GM18867 (cell line): ENCODE measurements around the gene CCDC88C.

Experiments used
- ATAC-seq: cut with Tn5 transposase; IDR thresholded peaks from one replicate; pipeline ENCODE4 v1.9.1; 2021; ENCODE audit warnings: mild to moderate bottlenecking, moderate library complexity; ENCODE audit not compliant: unreplicated experiment

Gene CCDC88C

DNA sequence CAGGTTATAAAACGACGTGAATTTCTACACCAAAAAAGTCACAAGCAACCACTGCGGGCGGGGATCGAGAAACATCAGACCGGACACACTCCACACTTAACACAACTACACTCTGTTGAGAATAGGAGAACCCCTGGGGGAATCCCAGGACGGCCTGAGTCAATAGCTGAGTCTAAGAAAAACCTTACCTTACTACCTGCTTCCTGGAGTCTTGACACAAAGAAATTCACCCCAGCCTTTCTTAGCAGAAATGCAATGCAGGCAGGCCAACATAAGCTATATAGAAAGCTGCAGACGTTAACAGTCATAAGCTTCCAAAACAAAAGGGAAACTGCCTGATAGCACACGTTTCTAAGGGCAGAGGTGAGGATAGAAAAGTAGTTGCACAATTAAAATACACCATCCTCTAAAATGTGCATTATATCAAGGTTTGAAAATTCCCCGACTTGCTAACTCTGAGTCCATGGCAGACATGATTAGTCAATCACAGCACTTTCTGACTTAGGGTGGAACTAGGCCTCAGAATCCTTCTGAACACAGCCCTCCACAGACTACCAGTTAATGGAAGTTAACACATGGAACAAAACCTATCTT, 68.0 kb downstream of the CCDC88C start:
- peak; percentile 47 for ATAC-seq

DNA sequence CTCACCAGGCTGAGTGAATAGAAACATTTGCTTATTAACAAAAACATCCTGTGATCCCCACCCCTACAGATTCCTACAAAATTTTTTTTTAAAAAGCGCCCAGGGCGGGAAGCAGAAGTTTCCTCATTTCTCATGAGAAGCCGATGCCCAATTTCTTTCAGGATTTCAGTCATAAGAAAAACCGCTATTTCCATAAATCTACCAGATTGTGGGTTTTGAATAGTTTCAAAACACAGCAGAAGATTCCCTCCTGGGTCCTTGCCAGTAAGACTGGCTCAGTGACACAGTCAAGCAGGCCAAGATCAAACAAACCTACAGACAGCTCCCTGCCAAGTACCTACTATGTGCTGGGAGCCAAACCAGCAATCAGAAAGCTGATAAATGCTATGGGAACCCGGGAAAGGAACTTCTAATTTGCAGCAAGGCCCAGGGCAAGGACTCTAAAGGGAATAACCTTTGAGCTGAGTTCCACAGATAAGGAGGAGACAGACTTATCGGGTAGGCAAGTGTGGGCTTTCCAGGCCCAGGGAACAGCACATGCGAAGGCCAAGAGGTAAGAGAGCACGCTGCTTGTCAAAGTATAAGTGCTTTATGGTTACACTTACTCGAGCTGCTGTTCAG, 68.7 kb downstream of the CCDC88C start:
- no peak for ATAC-seq

GRCh38 chr14:91346838-91347173, 70.8 kb downstream of the CCDC88C start:
- no peak for ATAC-seq

DNA sequence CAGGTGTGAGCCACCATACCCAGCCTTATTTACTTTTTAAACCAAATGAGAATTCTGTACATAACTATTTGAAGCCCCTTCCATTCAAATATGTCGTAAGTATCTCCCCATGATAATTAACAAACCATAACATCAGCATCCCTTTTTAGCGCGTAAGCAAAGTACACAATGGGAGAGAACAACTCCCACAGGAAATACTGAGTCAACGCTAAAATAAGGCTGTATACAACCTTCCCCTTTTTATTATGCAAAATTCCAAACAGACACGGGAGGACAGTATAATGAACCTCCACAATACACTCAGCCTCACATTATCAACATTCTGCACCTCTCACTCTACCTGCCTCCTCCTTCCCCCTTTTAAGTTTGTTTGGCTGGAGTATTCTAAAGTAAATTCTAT, 73.5 kb downstream of the CCDC88C start:
- no peak for ATAC-seq

DNA sequence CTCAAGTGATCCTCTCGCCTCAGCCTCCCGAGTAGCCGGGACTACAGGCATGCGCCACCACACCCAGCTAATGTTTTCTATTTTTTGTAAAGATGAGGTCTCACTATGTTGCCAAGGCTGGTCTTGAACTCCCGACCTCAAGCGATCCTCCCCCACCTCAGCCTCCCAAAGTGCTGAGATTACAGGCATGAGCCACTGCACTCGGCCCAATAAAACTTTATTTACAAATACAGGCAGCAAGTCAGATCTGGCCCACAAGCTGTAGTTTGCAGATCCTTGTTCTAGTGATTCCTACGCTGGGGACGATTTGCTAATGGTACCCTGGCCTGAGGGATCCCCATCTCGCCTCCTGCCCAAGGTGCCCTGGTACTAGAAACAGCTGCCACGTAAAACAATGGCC, 74.6 kb downstream of the CCDC88C start:
- no peak for ATAC-seq

- no peak for ATAC-seq
These were observed 75.3 kb downstream of the CCDC88C start for GRCh38 chr14:91342206-91342760.

GRCh38 chr14:91341751-91342154, 75.9 kb downstream of the CCDC88C start:
- ATAC-seq: no peak

GRCh38 chr14:91341334-91341733, 76.3 kb downstream of the CCDC88C start:
- no peak for ATAC-seq

DNA sequence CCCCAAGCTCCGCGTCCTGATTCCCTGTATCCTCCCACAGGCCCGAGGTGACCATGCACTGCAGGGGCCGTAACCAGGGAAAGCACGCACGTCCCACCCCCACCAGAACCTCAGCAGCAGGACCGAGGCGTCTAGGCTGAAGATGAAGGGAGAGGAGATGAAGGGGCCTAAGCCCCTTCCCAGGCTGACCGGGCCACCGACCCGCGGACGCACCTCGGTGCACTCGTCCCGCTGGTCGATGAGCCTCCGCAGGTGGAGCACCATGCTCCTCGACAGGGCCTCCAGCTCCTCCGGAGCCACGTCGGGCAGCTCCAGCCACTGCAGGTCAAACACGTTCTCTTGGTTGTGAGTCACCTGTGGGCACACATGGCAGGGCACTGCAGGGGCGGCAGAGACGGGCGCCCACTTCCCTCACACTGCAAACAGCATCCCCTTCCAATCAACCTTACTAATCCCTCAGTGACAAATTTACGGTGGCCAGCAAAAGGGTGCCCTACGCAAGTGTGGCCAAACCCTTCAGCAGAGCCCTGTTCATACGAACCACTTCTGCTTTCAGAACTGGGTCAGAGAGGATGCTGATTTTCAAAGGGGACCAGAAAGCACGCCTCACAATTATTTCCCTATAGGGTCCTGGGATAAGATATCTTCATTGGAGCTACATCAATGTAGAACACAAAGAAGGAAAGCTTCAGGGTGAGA, 77.8 kb downstream of the CCDC88C start:
- ATAC-seq: no peak

DNA sequence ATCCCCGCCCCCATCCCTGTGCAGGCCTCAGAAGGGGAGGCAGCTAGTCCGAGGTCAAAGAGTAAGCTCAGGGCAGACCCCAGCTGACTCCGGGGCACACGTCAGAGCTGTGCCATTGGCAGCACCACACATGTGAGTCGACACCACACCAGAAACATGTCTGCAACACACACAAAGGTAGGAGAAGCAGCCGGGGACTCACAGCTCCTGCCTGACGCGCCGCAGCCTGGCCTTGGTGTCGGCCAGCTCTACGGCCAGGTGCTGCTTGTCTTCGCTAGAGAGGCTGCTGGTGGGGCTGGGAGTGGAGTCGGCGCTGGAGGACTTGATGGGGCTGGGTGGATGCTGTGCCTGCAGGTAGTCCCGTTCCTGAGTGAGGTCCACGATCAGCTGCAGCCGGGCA, 78.5 kb downstream of the CCDC88C start:
- ATAC-seq: no peak

DNA sequence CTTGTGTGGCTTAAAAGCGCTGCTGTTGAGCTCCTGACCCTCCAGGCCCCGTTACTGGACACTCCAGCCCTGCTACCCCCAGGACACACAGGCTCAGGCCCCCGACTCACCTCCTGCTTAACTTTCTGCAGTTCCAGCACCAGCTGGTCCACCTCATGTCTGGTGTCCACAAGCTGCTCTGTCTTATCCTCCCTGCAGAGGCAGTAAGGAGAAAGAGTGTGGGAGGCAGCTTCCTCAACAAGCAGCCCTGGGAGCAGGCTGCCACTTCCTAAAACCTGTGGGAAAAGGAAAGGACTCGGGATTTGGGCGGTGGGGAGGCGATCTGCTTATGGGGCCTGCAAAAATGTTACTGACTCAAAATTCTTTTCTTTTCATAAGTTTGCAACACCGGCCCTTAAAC, 79.2 kb downstream of the CCDC88C start:
- ATAC-seq: no peak

- no peak for ATAC-seq
These were observed 79.8 kb downstream of the CCDC88C start for GRCh38 chr14:91337699-91338335.

DNA sequence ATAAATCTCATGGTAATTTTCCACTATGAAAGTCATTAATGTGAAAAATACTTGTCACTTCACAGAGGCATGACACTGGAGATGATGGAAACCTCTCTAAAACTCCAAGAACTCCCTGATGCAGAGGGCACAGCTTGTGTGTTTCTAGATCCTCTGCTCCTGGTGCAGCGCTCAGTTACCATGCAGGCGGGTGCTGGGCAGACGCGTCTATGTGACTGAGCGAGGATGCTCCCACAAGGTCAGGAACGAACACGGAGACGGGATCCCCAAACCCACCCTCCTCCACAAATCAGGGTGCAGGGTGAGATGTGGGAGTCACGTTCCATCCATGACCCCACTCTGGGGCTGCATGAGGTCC, 81.5 kb downstream of the CCDC88C start:
- no peak for ATAC-seq

DNA sequence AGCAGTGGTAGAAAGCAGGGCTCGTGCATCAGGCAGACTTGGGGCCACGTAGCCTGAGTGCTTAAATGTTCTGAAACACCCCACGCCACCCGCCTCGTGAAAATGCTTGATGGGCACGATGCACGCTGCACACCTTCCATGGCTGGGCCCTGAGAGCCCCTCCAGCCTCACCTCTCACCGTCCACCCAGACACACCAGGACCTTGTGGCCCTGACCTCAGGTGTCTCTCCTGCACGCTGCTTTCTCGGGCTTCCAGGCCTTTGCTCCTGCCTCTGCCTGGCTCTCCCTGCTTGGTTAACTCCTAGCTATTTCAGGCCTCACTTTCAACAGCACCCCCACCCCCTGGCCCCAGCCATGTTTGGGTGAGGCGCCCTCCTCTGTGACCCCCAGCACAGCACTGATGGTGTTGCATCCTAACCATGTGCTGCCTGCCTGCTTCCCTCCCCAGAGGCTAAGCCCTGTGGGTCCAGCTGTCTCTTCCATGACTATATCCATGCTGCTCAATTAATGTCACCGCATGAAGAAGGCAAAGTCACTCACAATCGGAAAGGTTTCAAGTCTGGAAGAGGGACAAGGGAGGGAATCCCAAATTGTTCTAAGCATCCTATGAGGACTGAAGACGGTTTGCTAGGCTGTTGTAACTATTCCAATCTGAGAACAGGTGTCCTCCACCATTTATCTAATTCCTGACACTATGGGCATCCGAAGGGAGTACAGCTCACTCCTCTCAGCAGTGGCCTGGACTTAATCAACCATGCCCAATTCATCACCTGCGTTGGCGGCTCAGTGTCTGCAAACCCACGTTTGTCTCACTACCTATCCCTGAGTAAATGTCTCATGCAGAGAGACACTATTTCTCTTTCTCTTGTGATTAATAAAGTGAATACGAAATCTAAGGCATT, 82.2 kb downstream of the CCDC88C start:
- ATAC-seq: no peak

DNA sequence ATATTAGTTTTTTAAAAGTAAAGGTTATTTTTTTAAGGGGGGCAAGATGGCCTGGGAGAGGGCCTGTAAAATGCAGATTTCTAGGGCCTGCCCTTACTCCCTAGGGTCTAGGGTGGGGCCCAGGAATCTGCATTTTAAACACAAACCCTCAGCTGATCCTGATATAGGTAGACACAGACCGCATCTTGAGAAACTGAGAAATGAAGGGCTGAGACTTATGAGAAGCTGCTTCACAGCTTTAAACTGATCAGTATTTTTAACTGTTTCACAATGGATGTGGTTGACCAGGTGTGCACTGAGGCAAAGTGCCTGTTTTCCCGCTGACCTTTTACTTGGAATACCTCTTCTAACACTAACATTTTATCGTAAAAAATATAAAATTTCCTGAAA, 84.0 kb downstream of the CCDC88C start:
- ATAC-seq: peak; percentile 58

DNA sequence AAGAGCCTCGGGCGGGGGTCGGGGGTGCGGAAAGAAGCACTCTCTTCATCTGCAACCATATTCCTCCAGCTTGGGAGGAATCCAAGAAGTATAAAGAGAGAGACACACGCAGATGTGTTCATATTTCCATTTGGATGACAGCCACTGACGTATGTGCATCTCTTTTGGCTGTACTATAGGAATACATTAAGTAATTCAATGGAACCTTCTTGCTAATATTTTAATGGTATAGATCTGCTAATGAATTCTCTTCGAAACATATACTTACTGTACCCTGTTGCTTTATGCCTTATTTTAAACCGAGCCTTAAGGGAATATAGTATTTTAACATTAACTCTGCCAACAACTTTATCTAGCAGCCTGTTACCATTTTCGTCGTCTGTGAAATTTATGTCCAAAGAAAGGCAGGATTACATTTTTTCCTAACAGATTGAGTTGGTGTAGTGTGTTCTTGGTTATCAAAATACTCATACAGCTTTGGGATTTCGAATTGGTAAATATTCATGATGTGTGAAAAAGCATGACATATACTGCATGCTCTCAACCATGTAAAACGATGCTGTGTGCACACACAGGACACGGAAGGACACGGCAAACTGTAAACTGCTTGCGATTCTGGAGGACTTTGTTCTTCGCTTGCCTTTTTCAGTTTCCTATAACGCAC, 84.5 kb downstream of the CCDC88C start:
- ATAC-seq: no peak

DNA sequence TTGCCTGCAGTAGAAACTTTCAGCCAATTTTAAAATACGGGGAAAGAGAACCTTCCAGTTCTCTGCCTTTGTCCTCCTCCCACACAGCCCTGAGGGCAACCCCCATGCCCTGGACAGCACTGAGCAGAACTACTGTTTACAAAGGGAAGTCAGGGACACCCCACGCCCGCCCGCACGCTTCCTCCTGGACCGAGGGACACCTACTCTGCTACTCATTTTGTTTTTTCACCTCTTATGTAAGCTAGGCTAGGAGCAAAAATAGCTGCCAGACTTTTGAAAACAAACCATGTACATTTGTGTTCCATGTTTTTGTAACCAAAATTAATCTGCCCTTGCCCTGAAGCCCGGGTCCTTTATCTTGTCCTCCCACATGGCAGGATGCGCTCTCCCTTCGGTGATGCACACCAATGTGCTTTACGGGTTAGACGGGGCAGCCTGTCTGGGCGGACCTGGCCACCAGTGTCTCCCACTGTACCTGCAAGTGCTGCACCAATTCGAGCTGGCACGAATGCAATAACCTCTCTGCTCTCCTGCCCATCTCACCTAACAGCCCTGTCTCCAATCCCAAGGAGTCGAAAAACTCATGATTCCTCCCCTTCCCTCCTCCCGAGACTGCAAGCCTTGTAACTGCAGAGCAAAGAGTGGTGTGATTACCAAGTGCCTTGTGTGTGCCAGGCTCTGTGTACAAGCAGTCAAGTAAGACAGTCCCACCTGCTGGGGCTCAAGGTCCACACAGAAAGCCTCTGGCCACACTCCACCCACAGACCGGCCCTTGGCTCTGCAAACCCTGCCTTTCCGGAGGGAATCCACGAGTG, 85.2 kb downstream of the CCDC88C start:
- ATAC-seq: no peak

DNA sequence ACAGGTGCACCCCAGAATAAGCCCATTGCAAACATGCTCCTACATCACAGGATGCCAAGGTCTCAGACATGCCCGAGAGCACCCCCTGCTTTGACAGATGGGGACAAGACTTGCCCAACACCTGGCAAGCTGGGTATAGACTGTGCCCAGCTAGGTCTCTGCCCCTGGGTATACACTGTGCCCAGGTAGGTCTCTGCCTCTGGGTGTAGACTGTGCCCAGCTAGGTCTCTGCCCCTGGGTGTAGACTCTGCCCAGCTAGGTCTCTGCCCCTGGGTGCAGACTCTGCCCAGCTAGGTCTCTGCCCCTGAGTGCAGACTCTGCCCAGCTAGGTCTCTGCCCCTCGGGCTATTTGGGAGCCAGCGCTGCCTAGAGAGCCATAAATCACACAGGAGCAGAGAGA, 85.9 kb downstream of the CCDC88C start:
- no peak for ATAC-seq

DNA sequence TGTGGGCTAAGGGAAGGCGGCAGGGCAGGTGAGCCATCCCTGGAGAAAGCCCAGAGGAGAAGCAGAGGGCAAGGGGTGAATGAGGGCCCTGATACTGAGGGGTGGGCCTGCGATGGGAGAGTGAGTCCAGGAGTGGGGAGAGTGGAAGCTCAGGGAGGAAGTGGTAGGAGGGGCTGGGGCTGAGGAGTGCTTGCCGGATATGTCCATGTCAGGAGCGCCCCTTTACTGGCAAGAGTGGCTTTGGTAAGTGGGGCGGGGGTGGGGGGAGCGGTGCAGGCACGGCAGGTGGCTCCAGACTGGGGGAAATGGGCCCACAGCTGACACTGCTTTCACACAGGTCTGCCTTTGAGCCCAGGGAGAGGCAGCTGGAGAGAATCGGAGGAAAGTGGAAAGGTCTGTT, 86.8 kb downstream of the CCDC88C start:
- ATAC-seq: no peak
